Measurements from ENCODE around the gene NFKBIB. TPM values are rescaled to one million over a fixed set of nuclear protein-coding genes. Genes with fewer than 3 reads are reported as not detected.
"Not testable (repeated sequence)": the region's sequence is repeated elsewhere in the genome, so short reads cannot be mapped to it uniquely, and the experiment has no call there.

The NFKBIB gene, protein sequence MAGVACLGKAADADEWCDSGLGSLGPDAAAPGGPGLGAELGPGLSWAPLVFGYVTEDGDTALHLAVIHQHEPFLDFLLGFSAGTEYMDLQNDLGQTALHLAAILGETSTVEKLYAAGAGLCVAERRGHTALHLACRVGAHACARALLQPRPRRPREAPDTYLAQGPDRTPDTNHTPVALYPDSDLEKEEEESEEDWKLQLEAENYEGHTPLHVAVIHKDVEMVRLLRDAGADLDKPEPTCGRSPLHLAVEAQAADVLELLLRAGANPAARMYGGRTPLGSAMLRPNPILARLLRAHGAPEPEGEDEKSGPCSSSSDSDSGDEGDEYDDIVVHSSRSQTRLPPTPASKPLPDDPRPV
- total RNA-seq = 10 to 100 TPM; 32.1 to 38.8 TPM
- long read RNA-seq, transcript NFKBIB-204 (5 exons, 1,929 nt) = major isoform, 6 of 22 reads
- long read RNA-seq, partial matches to known transcripts = 12 of 22 reads
- long read RNA-seq, other reads (novel, unspliced or antisense) = 0 of 22 reads

GRCh38 chr19:38899447-38900201, at the start of gene NFKBIB, which contains the start of gene SIRT2:
Gene NFKBIB (plus strand): TSS chr19:38899969. CDS start chr19:38900033, 64 bp downstream.
Gene SIRT2 (minus strand): TSS chr19:38899618. CDS start chr19:38899521, 97 bp downstream.
- intact Hi-C loops (cut with DNase I, micrococcal nuclease) = no loop called here
- DNase-seq = peak; percentile 99 to 100
- ATAC-seq = peak; percentile 93

DNA sequence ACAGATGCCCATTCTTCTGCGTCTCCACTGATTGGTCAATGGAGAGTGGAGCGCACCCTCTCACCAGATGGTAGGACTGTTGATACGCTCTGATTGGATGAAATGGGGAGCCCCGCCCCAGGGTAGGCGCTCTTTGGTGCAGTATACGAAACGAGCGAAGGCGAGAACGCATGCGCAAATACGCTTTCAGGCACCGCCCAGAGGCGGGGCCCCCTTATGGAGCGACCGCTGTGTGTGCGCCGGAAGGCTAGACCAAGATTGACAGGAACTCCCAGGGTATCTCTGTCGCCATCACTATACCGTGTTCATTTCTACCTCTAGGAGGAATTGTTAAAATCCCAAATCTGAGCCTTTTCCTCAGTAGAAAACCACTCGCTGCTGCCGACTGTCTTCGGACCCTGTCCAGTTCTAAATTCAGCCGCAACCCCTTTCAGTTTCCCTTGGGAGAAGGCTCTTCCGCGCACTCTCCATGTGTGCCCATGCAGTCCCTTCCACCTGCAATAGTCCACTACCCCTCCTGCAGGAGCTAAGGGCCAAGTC, 49.3 kb upstream of the NFKBIB start:
- ATAC-seq (peak; percentile 71), DNase-seq (peak in 1 of 2 donors; percentile 99)
- intact Hi-C loops (cut with DNase I, micrococcal nuclease) = no loop called here

DNA sequence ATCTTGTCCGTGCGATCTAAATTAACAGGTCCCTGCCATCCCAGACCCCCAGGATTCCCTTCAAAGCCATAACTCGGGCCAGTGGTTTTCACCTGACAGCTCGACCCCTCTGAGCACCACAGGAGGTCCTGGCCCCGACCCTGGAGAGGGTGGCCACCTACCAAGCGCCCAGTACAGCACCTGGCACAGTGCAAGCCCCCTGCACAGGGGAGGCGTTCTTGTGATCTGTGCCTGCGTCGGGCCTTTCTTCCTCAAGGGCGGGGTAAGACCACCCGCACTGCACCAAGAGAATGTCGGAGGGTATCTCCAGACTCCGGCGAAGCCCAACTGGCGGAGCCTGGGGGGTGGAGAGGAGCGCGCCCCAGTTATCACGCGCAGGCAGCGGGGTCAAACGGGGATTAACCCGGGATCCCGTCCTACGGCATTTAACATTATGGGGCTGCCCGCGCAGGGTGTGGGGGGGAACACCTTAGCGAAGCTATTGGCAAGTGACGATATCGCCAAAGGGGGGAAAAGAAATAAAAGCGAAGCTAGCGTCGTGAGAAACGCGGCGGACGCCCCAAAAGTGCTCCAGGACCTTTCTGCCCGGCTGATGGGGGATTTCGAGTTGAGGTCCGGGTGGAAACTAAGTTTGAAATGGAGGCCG, 48.7 kb upstream of the NFKBIB start:
- intact Hi-C loops (cut with DNase I, micrococcal nuclease) = no loop called here
- ATAC-seq = no peak

GRCh38 chr19:38851622-38852230, 48.0 kb upstream of the NFKBIB start:
- peak; percentile 56 for ATAC-seq
- intact Hi-C loops (cut with DNase I, micrococcal nuclease) = no loop called here
- DNase-seq = peak; percentile 95 to 97

More for the DNA sequence above, 48.7 kb upstream of the NFKBIB start:
- peak; percentile 60 for DNase-seq

- intact Hi-C loops (cut with DNase I, micrococcal nuclease) = no loop called here
- ATAC-seq = no peak
- peak; percentile 67 to 75 for DNase-seq
Observed at GRCh38 chr19:38852231-38853044, 47.3 kb upstream of the NFKBIB start.

DNA sequence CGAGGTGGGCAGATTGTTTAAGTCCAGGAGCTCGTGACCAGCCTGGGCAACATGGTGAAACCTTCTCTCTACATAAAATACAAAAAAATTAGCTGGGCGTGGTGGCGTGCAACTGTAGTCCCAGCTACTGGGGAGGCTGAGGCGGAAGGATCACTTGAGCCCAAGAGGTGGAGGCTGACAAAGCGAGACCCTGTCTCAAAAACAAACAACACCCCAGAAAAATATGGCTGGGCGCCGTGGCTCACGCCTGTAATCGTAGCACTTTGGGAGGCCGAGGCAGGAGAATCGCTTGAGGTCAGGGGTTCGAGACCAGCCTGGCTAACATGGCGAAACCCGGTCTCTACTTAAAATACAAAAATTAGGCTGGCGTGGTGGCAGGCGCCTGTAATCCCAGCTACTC, 46.6 kb upstream of the NFKBIB start:
- ATAC-seq (no peak), DNase-seq (no peak)
- intact Hi-C loops (cut with DNase I, micrococcal nuclease) = no loop called here

DNA sequence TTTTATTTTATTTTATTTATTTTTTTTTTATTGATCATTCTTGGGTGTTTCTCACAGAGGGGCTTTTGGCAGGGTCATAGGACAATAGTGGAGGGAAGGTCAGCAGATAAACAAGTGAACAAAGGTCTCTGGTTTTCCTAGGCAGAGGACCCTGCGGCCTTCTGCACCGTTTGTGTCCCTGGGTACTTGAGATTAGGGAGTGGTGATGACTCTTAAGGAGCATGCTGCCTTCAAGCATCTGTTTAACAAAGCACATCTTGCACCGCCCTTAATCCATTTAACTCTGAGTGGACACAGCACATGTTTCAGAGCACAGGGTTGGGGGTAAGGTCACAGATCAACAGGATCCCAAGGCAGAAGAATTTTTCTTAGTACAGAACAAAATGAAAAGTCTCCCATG, 44.8 kb upstream of the NFKBIB start:
- ATAC-seq; intact Hi-C loops (cut with DNase I, micrococcal nuclease); DNase-seq: not testable (repeated sequence)

- intact Hi-C loops (cut with DNase I, micrococcal nuclease); ATAC-seq; DNase-seq: not testable (repeated sequence)
Observed at GRCh38 chr19:38855751-38856150, 44.0 kb upstream of the NFKBIB start.

DNA sequence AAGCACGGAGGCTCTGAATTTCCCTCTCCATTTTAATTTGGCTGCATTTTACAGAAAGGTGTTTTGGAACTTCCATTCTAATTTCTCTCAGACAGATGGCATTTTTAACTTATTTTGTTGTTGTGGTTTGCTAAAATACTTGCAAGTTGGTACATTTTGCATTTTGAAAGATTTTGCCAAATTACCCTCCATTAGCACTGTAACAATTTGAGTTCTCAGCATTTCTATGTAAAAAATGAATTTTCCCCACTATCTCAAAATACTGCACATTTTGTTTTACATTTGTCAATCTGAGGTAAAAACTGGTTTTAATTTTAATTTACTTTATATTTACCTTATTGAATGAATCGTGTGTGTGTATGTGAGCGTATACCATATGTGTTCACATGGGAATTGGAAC, 43.0 kb upstream of the NFKBIB start:
- intact Hi-C loops (cut with DNase I, micrococcal nuclease) = no loop called here
- DNase-seq (no peak), ATAC-seq (no peak)

DNA sequence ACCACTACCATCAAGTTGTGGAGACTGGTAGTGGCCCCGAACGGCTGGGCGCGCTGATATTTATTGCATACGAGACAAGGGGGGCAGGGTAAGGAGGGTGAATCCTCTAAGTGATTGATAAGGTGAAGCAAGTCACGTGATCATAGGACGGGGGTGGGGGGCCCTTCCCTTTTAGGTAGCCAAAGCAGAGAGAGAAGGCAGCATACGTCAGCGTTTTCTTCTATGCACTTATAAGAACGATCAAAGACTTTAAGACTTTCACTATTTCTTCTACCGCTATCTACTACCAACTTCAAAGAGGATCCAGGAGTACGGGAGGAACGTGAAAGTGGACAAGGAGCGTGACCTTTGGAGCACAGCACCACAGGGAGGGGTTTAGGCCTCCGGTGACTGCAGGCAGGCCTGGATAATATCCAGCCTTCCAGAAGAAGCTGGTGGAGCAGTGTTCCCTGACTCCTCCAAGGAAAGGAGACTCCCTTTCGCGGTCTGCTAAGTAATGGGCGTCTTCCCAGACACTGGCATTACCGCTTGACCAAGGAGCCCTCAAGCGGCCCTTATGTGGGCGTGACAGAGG, 40.1 kb upstream of the NFKBIB start:
- ATAC-seq; intact Hi-C loops (cut with DNase I, micrococcal nuclease): not testable (repeated sequence)
- DNase-seq = peak in 1 of 2 donors; percentile 58

DNA sequence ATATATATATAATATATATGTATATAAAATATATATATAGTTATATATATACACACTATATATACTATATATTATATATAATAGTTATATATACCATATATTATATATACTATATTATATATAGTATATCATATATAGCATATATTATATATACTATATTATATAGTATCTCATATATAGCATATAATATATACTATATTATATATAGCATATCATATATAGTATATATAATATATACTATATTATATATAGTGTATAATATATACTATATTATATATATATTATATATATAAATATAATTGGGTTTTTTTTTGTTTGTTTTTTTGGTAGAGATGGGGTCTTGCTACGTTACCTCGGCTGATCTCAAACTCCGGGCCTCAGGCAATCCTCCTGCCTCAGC, 38.4 kb upstream of the NFKBIB start:
- intact Hi-C loops (cut with DNase I, micrococcal nuclease) = no loop called here
- DNase-seq = no peak
- no peak for ATAC-seq

DNA sequence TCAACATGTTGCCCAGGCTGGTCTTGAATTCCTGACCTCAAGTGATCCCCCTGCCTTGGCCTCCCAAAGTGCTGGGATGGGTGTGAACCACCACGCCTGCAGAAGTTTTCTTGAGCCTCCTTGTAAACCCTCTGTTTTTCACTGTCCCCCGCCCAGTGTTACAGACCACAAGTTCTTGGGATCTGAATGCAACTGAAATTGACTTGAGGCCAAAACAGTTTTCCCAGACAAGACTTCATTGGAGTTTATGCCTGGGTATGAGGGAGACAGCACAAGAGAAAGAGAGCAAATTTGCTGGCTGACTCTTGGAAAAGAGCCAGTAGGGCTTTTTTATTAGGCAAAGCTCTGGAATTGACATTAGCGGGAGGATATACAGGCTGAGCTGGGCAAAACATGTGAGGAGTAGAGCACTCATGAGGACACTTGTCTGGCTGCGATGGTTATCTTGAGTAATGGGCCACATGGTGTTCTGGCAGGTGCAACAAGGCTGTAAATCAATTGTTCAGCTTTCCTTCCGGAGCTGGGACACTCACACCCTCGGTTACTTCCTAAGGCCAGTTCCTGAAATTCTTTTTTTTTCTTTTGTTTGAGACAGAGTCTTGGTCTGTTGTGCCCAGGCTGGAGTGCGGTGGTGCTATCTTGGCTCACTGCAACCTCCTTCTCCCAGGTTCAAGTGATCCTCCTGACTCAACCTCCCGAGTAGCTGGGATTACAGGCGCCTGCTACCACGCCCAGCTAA, 37.3 kb upstream of the NFKBIB start:
- DNase-seq (peak in 1 of 2 donors; percentile 76), ATAC-seq (peak; percentile 63)
- intact Hi-C loops (cut with DNase I, micrococcal nuclease) = no loop called here

- no peak for ATAC-seq
- intact Hi-C loops (cut with DNase I, micrococcal nuclease) = no loop called here
- no peak for DNase-seq
Observed at GRCh38 chr19:38867171-38867780, 32.5 kb upstream of the NFKBIB start.

GRCh38 chr19:38868551-38868950, 31.2 kb upstream of the NFKBIB start:
- DNase-seq (no peak), ATAC-seq (no peak)
- intact Hi-C loops (cut with DNase I, micrococcal nuclease) = no loop called here

DNA sequence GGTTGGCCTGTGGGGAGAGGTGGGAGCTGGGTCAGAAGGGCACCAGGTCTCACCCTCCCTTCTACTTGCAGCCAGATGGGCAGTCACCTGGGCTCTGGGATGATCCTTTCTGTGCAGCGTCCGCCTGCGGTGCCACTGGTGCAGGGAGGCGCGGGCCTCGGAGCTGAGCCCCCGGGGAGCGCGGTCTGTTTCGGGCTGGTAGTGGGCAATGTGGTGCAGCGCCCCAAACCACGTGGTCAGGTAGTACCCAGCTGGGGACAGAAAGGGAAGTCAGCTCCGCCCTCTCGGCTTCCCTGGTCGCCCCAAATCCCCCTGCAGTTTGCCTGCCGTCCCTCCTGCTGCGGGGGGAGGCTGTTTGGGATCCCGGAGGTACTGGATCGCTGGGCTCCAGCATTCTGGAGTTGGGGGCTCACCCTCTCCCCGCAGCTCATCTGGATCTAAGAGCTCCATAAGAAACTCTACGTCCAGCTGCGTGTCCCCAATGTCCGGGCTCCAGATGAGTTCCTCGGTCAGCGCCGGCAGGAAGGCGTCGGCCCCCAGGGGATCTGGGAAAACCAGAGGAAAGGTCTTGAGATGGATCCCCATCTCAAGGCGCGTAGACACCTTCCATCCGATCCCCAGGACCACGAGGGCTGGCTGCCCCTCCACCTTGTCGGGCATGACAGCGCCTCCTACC, 30.5 kb upstream of the NFKBIB start:
- intact Hi-C loops (cut with DNase I, micrococcal nuclease) = no loop called here
- ATAC-seq (no peak), DNase-seq (peak; percentile 51 to 58)

Data from left colon (tissue), 2 donors.